K562 (cell line): ENCODE results near the gene CA7. TPM values are rescaled to one million over a fixed set of nuclear protein-coding genes. Genes with fewer than 3 reads are reported as not detected.
A peak's percentile ranks its signal among the peaks of the same experiment; 100 is the strongest.

Source experiments
- BCOR ChIP-seq: fragments of 450-650 bp; IDR thresholded peaks from 2 replicates; pipeline ENCODE4 v1.6.1; 2016
- CTCFL ChIP-seq: IDR thresholded peaks from 2 replicates; pipeline ENCODE4 v1.6.1; 2011; ENCODE audit warnings: borderline replicate concordance, low read depth, mild to moderate bottlenecking, moderate library complexity, low read length; ENCODE audit not compliant: insufficient read depth, poor library complexity, severe bottlenecking
- E2F1 ChIP-seq: sonication (generic); formaldehyde crosslinking; IDR thresholded peaks from 2 replicates; pipeline ENCODE4 v1.8.1; 2023; ENCODE audit warnings: mild to moderate bottlenecking, missing genetic modification reagents, moderate library complexity
- HLTF ChIP-seq: fragments of 450-650 bp; IDR thresholded peaks from 2 replicates; pipeline ENCODE4 v1.6.1; 2016
- JUNB ChIP-seq: fragments of 450-650 bp; formaldehyde crosslinking; conservative IDR thresholded peaks from 2 replicates; pipeline ENCODE4 v1.4.0; 2020; ENCODE audit warnings: mild to moderate bottlenecking
- KAT2B ChIP-seq: IDR thresholded peaks from one replicate; pipeline ENCODE4 v1.6.1; 2012; ENCODE audit warnings: low read depth, mild to moderate bottlenecking, control low read depth, inconsistent platforms, low read length, moderate library complexity
- PHF8 ChIP-seq: fragments of 200-600 bp; sonication (generic); IDR thresholded peaks from 2 replicates; pipeline ENCODE4 v1.6.1; 2012; ENCODE audit warnings: mixed run types, mild to moderate bottlenecking, inconsistent platforms, low read length, moderate library complexity, borderline replicate concordance
- RBBP5 ChIP-seq: fragments of 200-600 bp; sonication (generic); IDR thresholded peaks from 2 replicates; pipeline ENCODE4 v1.6.1; 2012; ENCODE audit warnings: borderline replicate concordance, mild to moderate bottlenecking, low read length, control low read depth, inconsistent platforms; ENCODE audit not compliant: insufficient read depth, poor library complexity, severe bottlenecking
- SETDB1 ChIP-seq: IDR thresholded peaks from one replicate; pipeline ENCODE4 v1.6.1; 2012; ENCODE audit warnings: low read length, control low read depth, inconsistent platforms
- SREBF2 ChIP-seq: sonication (generic); formaldehyde crosslinking; IDR thresholded peaks from 2 replicates; pipeline ENCODE4 v1.4.0; 2020; ENCODE audit warnings: mild to moderate bottlenecking, missing genetic modification reagents
- TAF9B ChIP-seq: fragments of 450-650 bp; IDR thresholded peaks from 2 replicates; pipeline ENCODE4 v1.6.1; 2018; ENCODE audit warnings: mild to moderate bottlenecking; ENCODE audit not compliant: partially characterized antibody
- ZNF431 ChIP-seq: sonication (generic); formaldehyde crosslinking; IDR thresholded peaks from 2 replicates; pipeline ENCODE4 v1.8.0; 2022; ENCODE audit warnings: mild to moderate bottlenecking, missing genetic modification reagents
- polyA plus RNA-seq, 8 experiments: library from polyadenylated mRNA; depleted of rRNA in 4 of 8; stranded (reverse) in 5 of 8; unstranded in 3 of 8; fragments of >200 nt; fragmentation: Nextera tagmentation in 2 of 8; fragmentation: Illumina TruSeq in 1 of 8; extraction: Ambion mirVana in 2 of 8; extraction: Trizol in 1 of 8; gene quantifications; 2 replicates each; pipeline versions ENCODE4 v1.2.1 to v1.2.3, GENCODE V29; 2011 to 2014; ENCODE audit warnings: inconsistent platforms in 1 of 8, missing spikeins in 1 of 8
- total RNA-seq, 7 experiments: library from RNA; depleted of rRNA in 6 of 7; stranded (reverse); fragments of >200 nt in 6 of 7; fragmentation: Illumina TruSeq in 2 of 7; extraction: Trizol in 2 of 7; gene quantifications; 2 replicates each; pipeline versions ENCODE4 v1.2.1 to v1.2.3, GENCODE V29; 2011 to 2021; ENCODE audit warnings: low replicate concordance in 1 of 7
- TF ChIP-seq, protein P1 (sequence below): sonication (generic); formaldehyde crosslinking; IDR thresholded peaks from 2 replicates; pipeline ENCODE4 v1.8.0; 2022; ENCODE audit warnings: mild to moderate bottlenecking, missing genetic modification reagents, borderline replicate concordance
- TF ChIP-seq, protein P2 (sequence below): sonication (generic); formaldehyde crosslinking; IDR thresholded peaks from 2 replicates; pipeline ENCODE4 v1.4.0; 2020; ENCODE audit warnings: mild to moderate bottlenecking, missing genetic modification reagents
- TF ChIP-seq, protein P3 (sequence below): sonication (generic); formaldehyde crosslinking; IDR thresholded peaks from 2 replicates; pipeline ENCODE4 v1.9.0; 2022; ENCODE audit warnings: mild to moderate bottlenecking, missing genetic modification reagents
- TF ChIP-seq, protein P4 (sequence below), 2 experiments: fragments of 450-650 bp; conservative IDR thresholded peaks; 2 replicates each; pipeline ENCODE4 v1.6.1; 2017; ENCODE audit warnings: mild to moderate bottlenecking in 2 of 2, moderate library complexity in 2 of 2

CA7 gene
- total and polyA plus RNA-seq, 9 of the 15 experiments (the other 6 are each of a cell fraction or from before 2014, with no cell fraction given): 0.03 to 0.07 (median 0.05) TPM; not detected in 5

DNA sequence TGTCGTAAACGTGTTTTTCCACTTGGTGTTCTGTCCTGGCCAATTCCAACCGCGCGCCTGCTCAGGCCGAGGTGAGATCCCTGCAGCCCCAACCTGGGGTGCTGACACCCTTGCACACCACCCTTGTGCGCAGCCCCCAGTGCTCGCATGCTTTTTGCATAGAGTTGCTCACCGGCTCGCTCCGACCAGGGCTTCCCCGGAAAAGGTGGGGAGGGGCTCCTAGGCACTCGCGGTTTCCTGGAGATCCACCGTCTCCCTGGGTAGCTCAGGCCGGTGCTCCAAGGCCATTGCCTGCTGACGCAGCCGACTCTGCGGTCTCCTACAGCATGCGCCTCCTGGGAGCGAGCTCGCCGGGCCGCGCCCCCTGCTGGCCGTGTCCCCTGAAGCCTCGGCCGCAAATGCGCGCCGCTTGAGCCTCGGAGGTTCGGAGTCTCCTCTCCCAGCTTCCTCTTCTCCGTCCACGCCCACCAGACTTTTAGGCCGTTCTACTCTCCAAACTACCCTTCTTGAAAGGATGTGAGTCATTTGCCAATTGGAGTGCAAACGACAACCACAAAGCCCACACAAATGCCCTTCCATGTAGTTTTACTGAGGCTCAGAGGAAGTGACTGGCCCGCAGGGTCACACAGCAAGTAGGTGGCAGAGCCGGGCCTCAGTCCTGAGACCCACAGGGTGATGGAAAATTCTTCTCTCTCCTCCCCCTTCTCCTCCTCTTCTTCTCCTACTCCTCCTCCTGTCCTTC, 28.9 kb downstream of the CA7 start (continued):
- TF ChIP-seq, protein P1, sequence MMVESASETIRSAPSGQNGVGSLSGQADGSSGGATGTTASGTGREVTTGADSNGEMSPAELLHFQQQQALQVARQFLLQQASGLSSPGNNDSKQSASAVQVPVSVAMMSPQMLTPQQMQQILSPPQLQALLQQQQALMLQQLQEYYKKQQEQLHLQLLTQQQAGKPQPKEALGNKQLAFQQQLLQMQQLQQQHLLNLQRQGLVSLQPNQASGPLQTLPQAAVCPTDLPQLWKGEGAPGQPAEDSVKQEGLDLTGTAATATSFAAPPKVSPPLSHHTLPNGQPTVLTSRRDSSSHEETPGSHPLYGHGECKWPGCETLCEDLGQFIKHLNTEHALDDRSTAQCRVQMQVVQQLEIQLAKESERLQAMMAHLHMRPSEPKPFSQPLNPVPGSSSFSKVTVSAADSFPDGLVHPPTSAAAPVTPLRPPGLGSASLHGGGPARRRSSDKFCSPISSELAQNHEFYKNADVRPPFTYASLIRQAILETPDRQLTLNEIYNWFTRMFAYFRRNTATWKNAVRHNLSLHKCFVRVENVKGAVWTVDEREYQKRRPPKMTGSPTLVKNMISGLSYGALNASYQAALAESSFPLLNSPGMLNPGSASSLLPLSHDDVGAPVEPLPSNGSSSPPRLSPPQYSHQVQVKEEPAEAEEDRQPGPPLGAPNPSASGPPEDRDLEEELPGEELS (CRISPR knock-in tag): no peak
- TF ChIP-seq E2F1 (CRISPR knock-in tag) (peak; percentile 75; the same call in 1 of the 2 replicates), CTCFL (peak; percentile 88), SREBF2 (CRISPR knock-in tag) (no peak), ZNF431 (CRISPR knock-in tag) (0 out of 2 replicates have a peak, but pooled peaks have one; percentile 38), TAF9B (no peak), HLTF (0 out of 2 replicates have a peak, but pooled peaks have one; percentile 27), PHF8 (peak; percentile 74; the same call in 1 of the 2 replicates), JUNB (CRISPR knock-in tag) (no peak), KAT2B (peak; percentile 71), RBBP5 (peak; percentile 56), SETDB1 (no peak), BCOR (peak; percentile 88; the same call in 1 of the 2 replicates)
- TF ChIP-seq, protein P2, sequence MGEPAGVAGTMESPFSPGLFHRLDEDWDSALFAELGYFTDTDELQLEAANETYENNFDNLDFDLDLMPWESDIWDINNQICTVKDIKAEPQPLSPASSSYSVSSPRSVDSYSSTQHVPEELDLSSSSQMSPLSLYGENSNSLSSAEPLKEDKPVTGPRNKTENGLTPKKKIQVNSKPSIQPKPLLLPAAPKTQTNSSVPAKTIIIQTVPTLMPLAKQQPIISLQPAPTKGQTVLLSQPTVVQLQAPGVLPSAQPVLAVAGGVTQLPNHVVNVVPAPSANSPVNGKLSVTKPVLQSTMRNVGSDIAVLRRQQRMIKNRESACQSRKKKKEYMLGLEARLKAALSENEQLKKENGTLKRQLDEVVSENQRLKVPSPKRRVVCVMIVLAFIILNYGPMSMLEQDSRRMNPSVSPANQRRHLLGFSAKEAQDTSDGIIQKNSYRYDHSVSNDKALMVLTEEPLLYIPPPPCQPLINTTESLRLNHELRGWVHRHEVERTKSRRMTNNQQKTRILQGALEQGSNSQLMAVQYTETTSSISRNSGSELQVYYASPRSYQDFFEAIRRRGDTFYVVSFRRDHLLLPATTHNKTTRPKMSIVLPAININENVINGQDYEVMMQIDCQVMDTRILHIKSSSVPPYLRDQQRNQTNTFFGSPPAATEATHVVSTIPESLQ: no peak
- TF ChIP-seq, protein P3, sequence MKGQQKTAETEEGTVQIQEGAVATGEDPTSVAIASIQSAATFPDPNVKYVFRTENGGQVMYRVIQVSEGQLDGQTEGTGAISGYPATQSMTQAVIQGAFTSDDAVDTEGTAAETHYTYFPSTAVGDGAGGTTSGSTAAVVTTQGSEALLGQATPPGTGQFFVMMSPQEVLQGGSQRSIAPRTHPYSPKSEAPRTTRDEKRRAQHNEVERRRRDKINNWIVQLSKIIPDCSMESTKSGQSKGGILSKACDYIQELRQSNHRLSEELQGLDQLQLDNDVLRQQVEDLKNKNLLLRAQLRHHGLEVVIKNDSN: no peak
- TF ChIP-seq, protein P4, sequence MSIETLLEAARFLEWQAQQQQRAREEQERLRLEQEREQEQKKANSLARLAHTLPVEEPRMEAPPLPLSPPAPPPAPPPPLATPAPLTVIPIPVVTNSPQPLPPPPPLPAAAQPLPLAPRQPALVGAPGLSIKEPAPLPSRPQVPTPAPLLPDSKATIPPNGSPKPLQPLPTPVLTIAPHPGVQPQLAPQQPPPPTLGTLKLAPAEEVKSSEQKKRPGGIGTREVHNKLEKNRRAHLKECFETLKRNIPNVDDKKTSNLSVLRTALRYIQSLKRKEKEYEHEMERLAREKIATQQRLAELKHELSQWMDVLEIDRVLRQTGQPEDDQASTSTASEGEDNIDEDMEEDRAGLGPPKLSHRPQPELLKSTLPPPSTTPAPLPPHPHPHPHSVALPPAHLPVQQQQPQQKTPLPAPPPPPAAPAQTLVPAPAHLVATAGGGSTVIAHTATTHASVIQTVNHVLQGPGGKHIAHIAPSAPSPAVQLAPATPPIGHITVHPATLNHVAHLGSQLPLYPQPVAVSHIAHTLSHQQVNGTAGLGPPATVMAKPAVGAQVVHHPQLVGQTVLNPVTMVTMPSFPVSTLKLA (conservative IDR thresholded peaks at IDR 0.05): peak; percentile 65 to 85; a peak in 3 of 4 replicates
